GM18909 (cell line): ENCODE results near the gene RAP1GAP2.
"Not testable (repeated sequence)": the region's sequence is repeated elsewhere in the genome, so short reads cannot be mapped to it uniquely, and the experiment has no call there.

Experiments used
- ATAC-seq: cut with Tn5 transposase; IDR thresholded peaks from one replicate; pipeline ENCODE4 v1.9.1; 2021; ENCODE audit warnings: mild to moderate bottlenecking; ENCODE audit not compliant: unreplicated experiment, poor library complexity

Gene RAP1GAP2

DNA sequence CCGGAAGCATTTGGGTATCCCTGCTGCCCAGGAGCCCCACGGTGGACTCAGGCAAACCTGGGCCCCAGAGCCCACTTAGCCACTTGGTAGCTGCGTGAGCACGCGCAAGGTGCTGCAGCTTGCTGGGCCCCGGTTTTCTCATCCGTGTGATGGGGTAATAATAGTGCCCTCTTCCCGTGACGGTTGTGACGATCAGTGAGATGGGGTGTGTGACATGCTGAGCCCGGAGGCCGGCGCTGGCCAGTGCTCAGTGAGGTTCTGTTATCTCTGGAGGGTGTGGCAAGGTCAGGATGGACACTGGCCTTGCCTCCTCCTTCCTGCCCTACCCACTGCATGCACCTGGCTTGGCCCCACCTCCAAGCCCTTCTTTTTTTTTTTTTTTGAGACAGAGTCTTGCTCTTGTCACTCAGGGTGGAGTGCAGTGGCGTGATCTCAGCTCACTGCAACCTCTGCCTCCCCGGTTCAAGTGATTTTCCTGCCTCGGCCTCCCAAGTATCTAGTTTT is 82.6 kb downstream of the RAP1GAP2 start:
- ATAC-seq, result no peak

DNA sequence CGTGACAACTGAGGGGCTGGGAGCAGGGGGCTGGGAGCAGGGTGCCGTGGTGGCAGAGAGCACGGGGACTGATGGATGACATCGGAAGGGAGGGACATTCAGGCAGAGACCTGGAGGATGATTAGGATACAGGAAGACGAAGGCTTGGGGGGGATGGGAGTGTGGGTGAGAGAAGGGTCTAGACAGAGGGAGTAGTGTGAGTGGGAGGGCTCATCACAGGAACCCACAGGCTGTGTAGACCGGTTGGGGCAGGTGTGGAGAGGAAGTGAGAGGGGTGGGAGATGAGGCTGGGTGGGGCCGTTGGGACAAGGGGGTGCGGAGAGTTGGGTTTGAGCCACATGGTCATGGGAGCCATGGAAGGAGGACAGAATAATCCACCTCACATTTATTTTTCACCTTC is 83.8 kb downstream of the RAP1GAP2 start:
- no peak for ATAC-seq

DNA sequence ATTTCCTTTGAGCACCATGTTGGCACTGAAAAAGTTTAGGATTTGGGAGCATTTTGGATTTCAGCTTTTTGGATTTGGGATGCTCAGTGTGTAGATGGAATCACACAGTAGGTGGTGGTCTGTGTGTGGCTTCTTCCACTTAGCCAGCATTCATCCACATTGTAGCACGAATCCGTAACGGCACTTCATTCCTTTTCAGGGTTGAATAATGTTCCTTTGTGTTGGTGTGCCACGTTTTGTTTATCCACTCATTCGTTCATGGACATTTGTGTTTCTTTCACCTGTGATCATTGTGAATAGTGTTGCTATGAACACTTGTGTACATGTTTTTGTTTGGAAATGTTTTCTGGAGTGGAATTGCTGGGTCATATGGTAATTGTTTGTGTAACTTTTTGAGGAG is 85.1 kb downstream of the RAP1GAP2 start:
- no peak for ATAC-seq

DNA sequence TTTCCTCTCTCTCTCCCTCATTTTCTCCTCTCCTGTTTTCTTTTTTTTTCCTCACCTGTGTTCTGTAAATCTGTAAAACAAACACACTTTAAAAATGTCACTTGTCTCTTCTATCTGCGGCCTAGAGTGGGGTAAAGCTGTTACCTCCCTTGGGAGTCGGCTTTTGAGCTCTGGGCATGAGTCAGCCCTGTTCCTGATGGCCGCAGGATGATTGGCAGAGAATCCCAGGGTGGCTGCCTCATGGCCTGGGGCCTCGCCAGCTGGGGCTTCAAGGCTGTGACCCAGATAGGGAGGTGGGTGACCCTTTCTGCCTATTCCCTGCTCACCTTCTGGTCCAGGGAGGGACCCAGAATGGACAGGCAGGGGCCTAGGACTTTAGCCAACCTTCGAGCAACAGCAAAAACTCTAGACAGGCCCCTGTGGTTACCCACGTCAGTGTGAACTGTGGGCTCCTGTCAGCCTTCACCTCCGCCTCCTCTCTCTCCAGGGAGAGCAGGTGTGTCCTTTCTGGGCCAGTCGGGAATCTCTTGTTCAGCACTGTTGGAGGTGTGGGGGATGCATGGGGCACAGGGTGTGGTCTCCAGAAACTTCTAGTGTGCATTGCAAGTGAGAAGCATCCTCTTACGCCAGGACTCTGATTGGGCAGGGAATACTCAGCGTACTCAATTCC is 87.4 kb downstream of the RAP1GAP2 start:
- no peak for ATAC-seq

GRCh38 chr17:2885733-2886132 is 89.5 kb downstream of the RAP1GAP2 start:
- ATAC-seq, result no peak

- no peak for ATAC-seq
Observed at GRCh38 chr17:2888326-2888725, 92.1 kb downstream of the RAP1GAP2 start.

- no peak for ATAC-seq
Observed at GRCh38 chr17:2889256-2889655, 93.0 kb downstream of the RAP1GAP2 start.

- ATAC-seq, result not testable (repeated sequence)
Observed at GRCh38 chr17:2890778-2891177, 94.5 kb downstream of the RAP1GAP2 start.

DNA sequence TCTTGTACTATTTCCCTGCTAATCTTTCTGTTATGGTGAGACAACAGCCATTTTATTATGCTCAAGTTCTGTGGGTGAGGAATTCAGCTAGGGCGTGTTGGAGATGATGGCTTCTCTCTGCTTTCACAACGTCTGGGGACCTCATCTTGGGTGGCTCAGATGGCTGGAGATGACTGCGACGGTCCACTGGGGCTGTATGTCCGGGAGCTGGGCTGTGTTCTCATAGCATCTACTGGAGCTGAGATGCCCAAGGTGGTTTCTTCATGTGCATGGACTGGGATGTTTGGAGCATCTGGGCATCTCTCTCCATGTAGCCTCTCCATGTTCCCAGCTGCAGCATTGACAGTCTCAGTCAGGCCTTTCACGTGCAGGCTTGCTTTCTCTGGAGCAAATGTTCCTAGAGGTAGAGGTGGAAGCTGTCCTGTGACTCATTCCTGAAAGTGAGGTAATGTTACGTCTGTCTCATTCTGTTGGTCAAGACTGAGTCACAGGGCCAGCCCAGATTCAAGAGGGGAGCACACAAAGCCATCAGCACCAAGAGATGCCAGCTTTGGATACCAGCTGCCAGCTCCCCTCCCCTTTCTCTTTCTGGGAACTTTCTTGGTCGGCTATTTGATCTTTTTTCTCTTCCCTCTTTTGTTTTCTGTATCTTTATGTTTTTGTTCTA is 96.2 kb downstream of the RAP1GAP2 start:
- no peak for ATAC-seq

DNA sequence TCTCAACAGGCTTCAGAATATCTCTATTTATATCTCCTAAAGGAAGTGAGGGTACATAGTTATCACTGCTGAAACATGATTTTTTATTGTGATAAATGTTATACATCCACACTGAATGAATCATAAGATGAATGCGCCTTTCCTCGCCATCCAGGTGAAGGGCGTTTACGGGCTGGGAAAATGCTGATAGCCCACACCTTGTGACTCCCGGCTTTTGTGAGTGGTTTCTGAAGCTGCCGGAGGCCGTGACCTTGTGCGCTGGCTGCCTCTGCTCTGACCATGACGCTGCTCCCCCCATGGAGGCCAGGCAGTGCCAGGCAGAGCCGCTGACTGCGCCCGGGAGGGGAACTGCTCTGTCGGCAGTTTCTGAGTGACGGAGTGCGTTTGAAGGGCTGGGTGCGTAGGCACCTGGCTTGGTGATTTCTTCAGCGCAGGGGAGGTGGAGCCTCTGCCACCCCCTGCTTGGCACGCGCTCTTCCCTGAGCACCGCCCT is 97.2 kb downstream of the RAP1GAP2 start:
- no peak for ATAC-seq

GRCh38 chr17:2894782-2895181 is 98.5 kb downstream of the RAP1GAP2 start:
- ATAC-seq, result no peak

GRCh38 chr17:2897605-2898004 is 101.4 kb downstream of the RAP1GAP2 start:
- ATAC-seq, result no peak

- no peak for ATAC-seq
Observed at GRCh38 chr17:2898255-2898926, 102.2 kb downstream of the RAP1GAP2 start.

DNA sequence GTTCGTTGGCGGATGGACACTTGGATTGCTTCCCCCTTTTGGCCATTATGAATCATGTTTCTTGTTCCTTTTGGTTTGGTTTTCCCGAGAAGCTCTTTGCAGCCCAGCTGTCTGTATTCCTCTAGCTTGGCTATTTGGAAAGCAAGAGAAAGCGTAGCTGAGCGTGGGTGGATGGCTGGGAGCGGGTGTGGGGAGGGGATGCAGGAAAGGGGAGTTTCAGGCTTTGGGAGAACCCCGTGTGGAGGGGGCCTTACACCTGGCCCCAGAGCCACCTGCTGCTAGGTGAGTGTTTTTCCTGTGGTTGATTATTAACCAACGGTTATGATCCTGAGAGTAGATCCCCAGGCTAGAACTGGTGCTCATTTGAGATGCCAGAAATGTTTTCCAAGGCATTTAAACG is 103.7 kb downstream of the RAP1GAP2 start:
- ATAC-seq, result no peak

GRCh38 chr17:2900842-2901241 is 104.6 kb downstream of the RAP1GAP2 start:
- ATAC-seq, result no peak

DNA sequence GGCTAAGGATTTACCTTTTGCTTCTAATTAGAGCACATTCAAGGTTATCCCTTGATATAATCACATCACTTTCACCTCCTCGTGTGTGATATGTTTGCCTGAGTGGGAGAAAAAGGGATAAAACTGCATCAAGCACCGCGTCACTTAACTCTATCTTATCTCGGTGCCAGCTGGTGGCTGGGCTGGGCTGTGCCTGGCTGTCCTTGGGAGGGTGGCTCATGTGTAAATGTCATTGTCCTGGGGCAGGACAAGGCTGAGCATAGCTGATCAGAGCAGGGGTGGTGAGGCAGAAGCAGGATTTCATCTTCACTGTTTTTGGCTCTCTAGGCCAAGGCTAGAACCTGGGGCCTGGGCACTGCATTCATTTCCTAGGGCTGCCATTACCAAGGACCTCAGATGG is 105.3 kb downstream of the RAP1GAP2 start:
- ATAC-seq, result no peak

GRCh38 chr17:2902546-2902945 is 106.3 kb downstream of the RAP1GAP2 start:
- no peak for ATAC-seq

- no peak for ATAC-seq
Observed at GRCh38 chr17:2903193-2903974, 107.1 kb downstream of the RAP1GAP2 start.

GRCh38 chr17:2904135-2904534 is 107.9 kb downstream of the RAP1GAP2 start:
- ATAC-seq, result no peak

- ATAC-seq, result no peak
Observed at GRCh38 chr17:2905269-2905668, 109.0 kb downstream of the RAP1GAP2 start.
